Measurements from ENCODE around the gene CDH23.

The CDH23 gene

GRCh38 chr10:71783917-71784678 is 387.4 kb downstream of the CDH23 start:
- DNase-seq = no peak

- DNase-seq = no peak
Observed at GRCh38 chr10:71784679-71785272, 388.1 kb downstream of the CDH23 start.

- DNase-seq = no peak
Observed at GRCh38 chr10:71788954-71789353, 392.2 kb downstream of the CDH23 start.

GRCh38 chr10:71789871-71790270 is 393.2 kb downstream of the CDH23 start:
- DNase-seq = no peak

- no peak for DNase-seq
Observed at GRCh38 chr10:71790749-71791440, 394.2 kb downstream of the CDH23 start.

GRCh38 chr10:71795248-71795647 is 398.5 kb downstream of the CDH23 start:
- no peak for DNase-seq

- no peak for DNase-seq
Observed at GRCh38 chr10:71796749-71797405, 400.2 kb downstream of the CDH23 start.

- no peak for DNase-seq
Observed at GRCh38 chr10:71797533-71798307, 401.0 kb downstream of the CDH23 start.

GRCh38 chr10:71798308-71798624 is 401.5 kb downstream of the CDH23 start:
- no peak for DNase-seq

- DNase-seq = no peak
Observed at GRCh38 chr10:71799112-71799511, 402.4 kb downstream of the CDH23 start.

- no peak for DNase-seq
Observed at GRCh38 chr10:71799608-71800453, 403.1 kb downstream of the CDH23 start.

- no peak for DNase-seq
Observed at GRCh38 chr10:71801361-71801760, 404.6 kb downstream of the CDH23 start.

- DNase-seq = no peak
Observed at GRCh38 chr10:71802235-71802634, 405.5 kb downstream of the CDH23 start.

- DNase-seq = no peak
Observed at GRCh38 chr10:71802715-71803488, 406.2 kb downstream of the CDH23 start.

GRCh38 chr10:71804077-71804476 is 407.4 kb downstream of the CDH23 start:
- no peak for DNase-seq

GRCh38 chr10:71805776-71806703 is 409.3 kb downstream of the CDH23 start:
- DNase-seq = no peak

- DNase-seq = no peak
Observed at GRCh38 chr10:71806704-71807556, 410.2 kb downstream of the CDH23 start.

- no peak for DNase-seq
Observed at GRCh38 chr10:71807557-71808510, 411.1 kb downstream of the CDH23 start.

Data from activated gamma-delta T cell treated with Interleukin-2 at 50 U/mL for 16 hours (primary cell).